PC-3 (cell line): Measurements from ENCODE around the gene SLCO2A1. TPM values are rescaled to one million over a fixed set of nuclear protein-coding genes. Genes with fewer than 3 reads are reported as not detected.

Source experiments
- ATAC-seq: fragments of 200-7000 bp; cut with Tn5 transposase; 2 replicates; pipeline ENCODE4 v1.9.1; 2020; ENCODE audit warnings: mild to moderate bottlenecking, moderate library complexity
- BruUV-seq: library from RNA; stranded (reverse); fragments of 400-500 nt; replicated peaks from 2 replicates; lab custom pipeline; 2021; lab: Mats Ljungman, UMichigan
- CTCF ChIA-PET: fragments of 300-600 bp; sonication (Branson Sonifier 250); formaldehyde crosslinking; loops from one replicate; lab custom pipeline; 2022; ENCODE audit warnings: antibody characterized with exemption; lab: Charles Lee
- POLR2A ChIA-PET: fragments of 300-600 bp; sonication (Branson Sonifier 250); formaldehyde crosslinking; loops from one replicate; lab custom pipeline; 2022; ENCODE audit warnings: antibody characterized with exemption; ENCODE audit not compliant: unreplicated experiment; lab: Charles Lee
- DNase-seq: peaks from one replicate; pipeline ENCODE4 v3.0.0-alpha.2; 2015
- H2AFZ ChIP-seq: fragments of 300-600 bp; sonication (generic); 2 replicates; pipeline ENCODE4 v1.6.0; 2016; ENCODE audit warnings: antibody characterized with exemption, low read length
- H3F3A ChIP-seq: fragments of 300-600 bp; sonication (generic); one replicate; pipeline ENCODE4 v1.6.0; 2017; ENCODE audit warnings: antibody characterized with exemption, low read length, control low read depth, mild to moderate bottlenecking; ENCODE audit not compliant: unreplicated experiment
- H3K27ac ChIP-seq: fragments of 300-600 bp; sonication (generic); 2 replicates; pipeline ENCODE4 v1.5.1; 2016; ENCODE audit warnings: mild to moderate bottlenecking, low read length
- H3K27me3 ChIP-seq: fragments of 300-600 bp; sonication (generic); 2 replicates; pipeline ENCODE4 v1.6.1; 2016; ENCODE audit warnings: low read length, mixed read lengths
- H3K36me3 ChIP-seq: fragments of 300-600 bp; sonication (generic); 2 replicates; pipeline ENCODE4 v1.6.1; 2016; ENCODE audit warnings: low read depth, mixed run types, low read length, mixed read lengths
- H3K4me1 ChIP-seq: fragments of 300-600 bp; sonication (generic); 2 replicates; pipeline ENCODE4 v1.5.1; 2016; ENCODE audit warnings: low read length; ENCODE audit not compliant: insufficient read depth
- H3K4me2 ChIP-seq: fragments of 300-600 bp; sonication (generic); 2 replicates; pipeline ENCODE4 v1.6.0; 2016; ENCODE audit warnings: low read length
- H3K4me3 ChIP-seq: fragments of 300-600 bp; sonication (generic); 2 replicates; pipeline ENCODE4 v1.5.1; 2016; ENCODE audit warnings: mild to moderate bottlenecking, low read length, mixed read lengths
- H3K79me2 ChIP-seq: fragments of 300-600 bp; sonication (generic); 2 replicates; pipeline ENCODE4 v1.6.1; 2017; ENCODE audit warnings: low read length, mixed read lengths
- H3K9ac ChIP-seq: fragments of 300-600 bp; sonication (generic); 2 replicates; pipeline ENCODE4 v1.6.0; 2016; ENCODE audit warnings: mild to moderate bottlenecking, low read length
- H3K9me2 ChIP-seq: fragments of 300-600 bp; sonication (generic); replicated peaks from 2 replicates; pipeline ENCODE4 v1.6.1; 2016; ENCODE audit warnings: mixed run types, low read length, mixed read lengths
- H3K9me3 ChIP-seq: fragments of 300-600 bp; sonication (generic); 2 replicates; pipeline ENCODE4 v1.6.1; 2016; ENCODE audit warnings: low read length, mixed read lengths
- H4K20me1 ChIP-seq: fragments of 300-600 bp; sonication (generic); 2 replicates; pipeline ENCODE4 v1.6.1; 2016; ENCODE audit warnings: low read length, mixed read lengths
- CTCF ChIP-seq: fragments of 300-600 bp; sonication (generic); conservative IDR thresholded peaks from 2 replicates; pipeline ENCODE4 v1.5.1; 2017; ENCODE audit warnings: antibody characterized with exemption, low read depth, mild to moderate bottlenecking, low read length
- EZH2 ChIP-seq: fragments of 300-600 bp; sonication (generic); IDR thresholded peaks from one replicate; pipeline ENCODE4 v1.6.1; 2017; ENCODE audit warnings: antibody characterized with exemption, mild to moderate bottlenecking, low read length; ENCODE audit not compliant: unreplicated experiment
- EZH2phosphoT487 ChIP-seq: fragments of 300-600 bp; sonication (generic); IDR thresholded peaks from 2 replicates; pipeline ENCODE4 v1.6.1; 2018; ENCODE audit warnings: mild to moderate bottlenecking, antibody characterized with exemption, low read length, borderline replicate concordance
- intact Hi-C: fragments of 100-400 bp; cut with micrococcal nuclease; formaldehyde crosslinking; loops from 2 replicates; pipeline ENCODE4 v1.9.0; 2023
- total RNA-seq: library from RNA; depleted of rRNA; stranded (reverse); fragments of >200 nt; gene quantifications from 2 replicates; pipeline ENCODE4 v1.2.3, GENCODE V29; 2014

SLCO2A1 gene
- total RNA-seq, 1 experiment from 2014 or later: not detected

- ATAC-seq (no peak), DNase-seq (no peak)
- no peaks in the 10 kb centered on the region for H3F3A ChIP-seq
- no peaks in the 10 kb centered on the region for H3K9me2 ChIP-seq
- H3K27ac ChIP-seq: no peak overlapping the region
- no peaks in the 10 kb centered on the region for H3K27me3 ChIP-seq
- no peaks in the 10 kb centered on the region for H3K4me1 ChIP-seq
- ChIA-PET CTCF (no interaction called here), POLR2A (no interaction called here)
- no peak overlapping the region for H3K4me2 ChIP-seq
- no peaks in the 10 kb centered on the region for H4K20me1 ChIP-seq
- H2AFZ ChIP-seq: no peak overlapping the region
- H3K9me3 ChIP-seq: no peaks in the 10 kb centered on the region
- no peak overlapping the region for H3K9ac ChIP-seq
- no peaks in the 10 kb centered on the region for H3K36me3 ChIP-seq
- TF ChIP-seq CTCF: no peak
- TF ChIP-seq EZH2phosphoT487: no peak
- TF ChIP-seq EZH2: no peak
- no peaks in the 10 kb centered on the region for H3K79me2 ChIP-seq
- no TSS peak for BruUV-seq
- no peak overlapping the region for H3K4me3 ChIP-seq
- intact Hi-C loops: no loop called here
Measured at GRCh38 chr3:134018850-134019249, 10.9 kb downstream of the SLCO2A1 start.

DNA sequence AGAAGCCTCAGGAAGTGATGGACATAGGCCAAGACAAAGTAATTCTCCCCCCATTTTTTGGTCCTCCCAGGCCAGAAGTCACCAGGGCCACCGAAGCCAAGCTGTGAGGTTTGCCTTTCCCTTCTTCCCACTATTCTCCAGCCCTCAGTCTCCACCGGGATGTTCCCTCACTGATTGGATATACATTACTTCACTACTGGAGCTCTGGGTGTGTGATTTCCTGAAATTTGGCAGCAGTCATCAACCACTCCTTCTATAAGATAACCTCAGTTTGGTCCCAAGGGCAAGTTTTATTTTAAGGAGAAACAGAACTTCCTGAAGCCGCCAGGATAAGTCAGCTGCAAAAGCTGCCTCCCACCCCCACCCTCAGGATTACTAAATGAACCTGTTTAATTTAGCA is 11.3 kb downstream of the SLCO2A1 start:
- Histone ChIP-seq H3K4me2 (no peak overlapping the region), H3K9ac (no peak overlapping the region), H2AFZ (no peak overlapping the region), H3K79me2 (no peaks in the 10 kb centered on the region), H3F3A (no peaks in the 10 kb centered on the region), H3K27ac (no peak overlapping the region), H3K4me3 (no peak overlapping the region), H3K4me1 (no peaks in the 10 kb centered on the region), H3K9me3 (no peaks in the 10 kb centered on the region), H3K36me3 (no peaks in the 10 kb centered on the region), H3K27me3 (no peaks in the 10 kb centered on the region), H3K9me2 (no peaks in the 10 kb centered on the region), H4K20me1 (no peaks in the 10 kb centered on the region)
- ATAC-seq (no peak), DNase-seq (no peak)
- CTCF ChIA-PET: no interaction called here
- intact Hi-C loops: no loop called here
- POLR2A ChIA-PET: no interaction called here
- no TSS peak for BruUV-seq
- TF ChIP-seq CTCF (no peak), EZH2 (no peak), EZH2phosphoT487 (no peak)

GRCh38 chr3:134017490-134017889 is 12.2 kb downstream of the SLCO2A1 start:
- DNase-seq (no peak), ATAC-seq (no peak)
- no peaks in the 10 kb centered on the region for H3K27me3 ChIP-seq
- ChIA-PET CTCF (no interaction called here), POLR2A (no interaction called here)
- H3K9me2 ChIP-seq: no peaks in the 10 kb centered on the region
- H3K9ac ChIP-seq: no peak overlapping the region
- no peaks in the 10 kb centered on the region for H3K36me3 ChIP-seq
- no peaks in the 10 kb centered on the region for H3K79me2 ChIP-seq
- no peaks in the 10 kb centered on the region for H3K4me1 ChIP-seq
- no peak overlapping the region for H3K27ac ChIP-seq
- H2AFZ ChIP-seq: no peak overlapping the region
- no peak overlapping the region for H3K4me2 ChIP-seq
- no peaks in the 10 kb centered on the region for H4K20me1 ChIP-seq
- H3F3A ChIP-seq: no peaks in the 10 kb centered on the region
- no peaks in the 10 kb centered on the region for H3K9me3 ChIP-seq
- H3K4me3 ChIP-seq: no peak overlapping the region
- BruUV-seq: no TSS peak
- intact Hi-C loops: no loop called here
- no peak for TF ChIP-seq EZH2phosphoT487
- TF ChIP-seq EZH2: no peak
- TF ChIP-seq CTCF: no peak
